ENCODE data around the gene U2AF2.

DNA sequence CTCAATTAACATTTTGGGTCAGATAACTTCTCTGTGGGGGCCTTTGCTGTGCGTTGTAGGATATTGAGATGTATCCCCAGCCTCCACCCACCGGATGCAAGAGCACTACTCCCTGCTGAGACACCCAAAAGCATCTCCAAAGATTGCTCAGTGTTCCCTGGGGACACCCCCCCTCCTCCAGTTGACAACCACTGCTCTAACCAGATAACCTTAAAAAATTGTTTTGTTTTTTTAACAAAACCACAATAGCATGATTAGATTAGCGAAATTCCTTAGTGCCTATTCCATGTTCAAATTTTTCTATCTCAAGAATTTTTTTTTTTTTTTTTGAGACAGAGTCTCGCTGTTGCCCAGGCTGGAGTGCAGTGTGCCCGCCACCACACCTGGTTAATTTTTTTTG, 17.6 kb downstream of the U2AF2 start:
- TF ChIP-seq POLR2A (IDR thresholded peaks at IDR 0.05) (no peak), CTCF (IDR thresholded peaks at IDR 0.05) (no peak)

Measured in esophagus squamous epithelium (tissue), 4 donors.